Activated CD4-positive, alpha-beta T cell treated with anti-CD3 and anti-CD28 coated beads, Interleukin-2, amount 10 ng/mL, durations not matched to agents 24 days and 14 days (primary cell): Measurements from ENCODE around the gene PGGT1B. TPM values are rescaled to one million over a fixed set of nuclear protein-coding genes. Genes with fewer than 3 reads are reported as not detected.

ENCODE experiments used
- DNase-seq: peaks from one replicate; pipeline ENCODE4 v3.0.0; 2022
- H3K27ac Mint-ChIP-seq: one replicate; pipeline ENCODE4 v1.8.0; 2022; ENCODE audit warnings: mild to moderate bottlenecking, mixed read lengths
- H3K27me3 Mint-ChIP-seq: one replicate; pipeline ENCODE4 v1.8.0; 2022; ENCODE audit warnings: mixed read lengths
- H3K36me3 Mint-ChIP-seq: one replicate; pipeline ENCODE4 v1.8.0; 2022; ENCODE audit warnings: low read depth, mild to moderate bottlenecking, mixed read lengths
- H3K4me1 Mint-ChIP-seq: one replicate; pipeline ENCODE4 v1.8.0; 2021; ENCODE audit warnings: mixed read lengths
- H3K4me3 Mint-ChIP-seq: one replicate; pipeline ENCODE4 v1.8.0; 2022; ENCODE audit warnings: mild to moderate bottlenecking, moderate library complexity, mixed read lengths
- H3K9me3 Mint-ChIP-seq: one replicate; pipeline ENCODE4 v1.8.0; 2021; ENCODE audit warnings: mixed read lengths
- intact Hi-C: fragments of 100-400 bp; cut with micrococcal nuclease; formaldehyde crosslinking; loops from one replicate; pipeline ENCODE4 v1.15.1; 2023
- total RNA-seq: library from RNA; stranded (reverse); gene quantifications from 2 replicates; pipeline ENCODE4 v1.2.3, GENCODE V29; 2022

The PGGT1B gene
- total RNA-seq: 37.9 and 42.0 TPM in 2 replicates

DNA sequence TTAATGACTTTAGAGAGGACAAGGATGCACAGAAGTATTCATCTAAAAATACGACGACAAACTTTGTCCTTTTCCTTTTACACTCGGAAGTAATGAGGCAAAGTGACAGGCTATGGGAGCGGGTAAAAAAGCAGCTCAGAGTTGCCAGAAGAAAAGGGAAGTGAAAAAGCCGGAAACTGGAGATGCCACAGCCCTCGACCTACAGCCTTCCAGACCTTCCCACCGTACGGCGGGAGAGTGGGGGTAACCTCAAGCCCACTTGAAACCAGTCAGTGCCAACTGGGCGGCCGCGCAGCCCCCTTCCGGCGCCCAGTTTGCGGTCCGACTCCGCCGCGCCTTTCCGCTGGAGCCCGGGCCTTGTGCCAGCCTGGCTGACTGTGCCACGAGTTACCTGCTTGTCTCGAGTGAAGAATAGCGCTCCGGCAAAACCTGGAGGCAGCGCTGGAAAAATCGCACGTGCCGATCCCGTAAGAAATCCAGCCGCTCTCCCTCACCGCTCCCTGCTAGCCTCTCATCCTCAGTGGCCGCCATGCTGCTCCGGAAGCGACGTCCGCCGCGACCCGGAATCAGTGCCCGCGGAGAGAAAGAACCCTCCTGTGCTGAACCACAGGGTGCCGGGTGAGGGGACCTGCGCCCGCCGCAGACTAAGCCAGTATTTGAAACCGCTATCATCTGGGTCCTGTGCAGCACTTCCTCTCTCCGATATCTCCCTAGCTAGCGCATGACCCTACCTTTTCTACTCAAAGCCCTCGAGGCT is at the start of gene PGGT1B:
Gene PGGT1B (minus strand): TSS at position 557 of the 757 bp plus-strand sequence. CDS start 26 bp downstream, at position 531.
- intact Hi-C loops: loop anchor here (1.0 to 2.0 kb wide), 3 partner anchors 34 to 283 kb away; partner anchors contain the start of gene CCDC112
- peaks cover 3% of the 10 kb centered on the region for H3K9me3 Mint-ChIP-seq
- H3K4me3 Mint-ChIP-seq: peak within 1 kb of the TSS; percentile 96

DNA sequence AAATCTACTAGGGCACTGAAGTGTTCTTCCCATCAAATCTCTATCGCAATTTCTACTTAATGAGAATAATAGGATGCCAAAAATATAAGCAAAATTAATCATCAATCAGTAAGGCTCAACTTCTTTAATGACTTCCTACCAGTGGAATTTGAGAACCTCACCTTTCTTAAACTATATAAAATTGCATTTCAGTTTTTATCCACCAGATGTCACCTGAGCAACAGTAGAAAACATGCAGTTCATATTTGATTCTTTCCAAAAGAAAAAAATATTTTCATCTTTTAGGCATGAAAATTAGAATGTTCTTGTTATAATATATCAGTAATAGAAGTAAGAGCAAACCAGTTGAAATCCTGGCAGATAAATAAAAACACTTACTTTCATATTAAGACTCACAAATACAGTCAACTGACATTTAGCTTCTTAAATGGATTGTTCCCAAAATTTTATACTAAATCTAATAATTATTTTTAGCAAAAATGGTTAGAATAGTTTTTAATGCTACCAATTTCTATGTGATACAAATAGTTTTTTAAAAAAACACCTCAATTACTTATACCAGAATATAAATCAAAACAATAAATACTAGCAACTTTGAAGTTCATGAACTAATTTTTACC is 47.2 kb upstream of the PGGT1B start:
- no peak overlapping the region for H3K4me3 Mint-ChIP-seq
- no peak for DNase-seq
- H3K4me1 Mint-ChIP-seq: no peaks in the 10 kb centered on the region
- H3K9me3 Mint-ChIP-seq: no peaks in the 10 kb centered on the region
- H3K27me3 Mint-ChIP-seq: peaks cover 45% of the 10 kb centered on the region
- intact Hi-C loops: loop anchor here (1.0 to 5.0 kb wide), 4 partner anchors 264 to 757 kb away; no protein-coding TSS in a partner anchor
- H3K27ac Mint-ChIP-seq: no peak overlapping the region
- H3K36me3 Mint-ChIP-seq: no peaks in the 10 kb centered on the region

More for the DNA sequence above, at the start of gene PGGT1B:
- Mint-ChIP-seq H3K36me3 (peaks cover 16% of the 10 kb centered on the region), H3K27ac (peak within 1 kb of the TSS; percentile 88), H3K4me1 (peaks cover 36% of the 10 kb centered on the region), H3K27me3 (no peaks in the 10 kb centered on the region)
- DNase-seq: peak; percentile 91

DNA sequence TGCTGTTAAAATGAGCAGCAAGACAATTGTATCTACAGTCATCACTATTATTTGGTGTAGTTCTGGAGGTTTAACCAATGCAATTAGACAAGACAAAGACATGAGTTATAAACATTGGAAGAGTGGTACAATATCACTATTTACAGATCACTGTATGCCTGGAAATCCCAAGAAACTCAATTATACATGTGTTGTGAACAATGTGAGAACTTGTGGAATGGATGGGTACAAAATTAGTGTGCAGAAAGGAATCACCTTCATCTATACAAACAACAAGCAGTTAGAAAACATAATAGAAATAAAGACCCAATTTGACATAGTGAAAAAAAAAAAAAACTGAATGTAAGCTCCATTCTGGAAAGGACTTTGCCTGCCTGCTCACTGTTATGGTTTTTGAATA is 46.1 kb upstream of the PGGT1B start:
- Mint-ChIP-seq H3K9me3 (no peaks in the 10 kb centered on the region), H3K27ac (no peak overlapping the region), H3K4me1 (no peaks in the 10 kb centered on the region), H3K27me3 (peaks cover 48% of the 10 kb centered on the region), H3K36me3 (no peaks in the 10 kb centered on the region), H3K4me3 (no peak overlapping the region)
- intact Hi-C loops: loop anchor here (1.0 to 5.0 kb wide), 4 partner anchors 265 to 758 kb away; no protein-coding TSS in a partner anchor
- no peak for DNase-seq

GRCh38 chr5:115306011-115306536 is 43.4 kb upstream of the PGGT1B start:
- no peak overlapping the region for H3K4me3 Mint-ChIP-seq
- H3K27me3 Mint-ChIP-seq: peaks cover 55% of the 10 kb centered on the region
- no peak for DNase-seq
- H3K27ac Mint-ChIP-seq: no peak overlapping the region
- H3K36me3 Mint-ChIP-seq: no peaks in the 10 kb centered on the region
- no peaks in the 10 kb centered on the region for H3K9me3 Mint-ChIP-seq
- no peaks in the 10 kb centered on the region for H3K4me1 Mint-ChIP-seq
- intact Hi-C loops: loop anchor here (5.0 kb wide), 1 partner anchor 761 kb away; no protein-coding TSS in a partner anchor

DNA sequence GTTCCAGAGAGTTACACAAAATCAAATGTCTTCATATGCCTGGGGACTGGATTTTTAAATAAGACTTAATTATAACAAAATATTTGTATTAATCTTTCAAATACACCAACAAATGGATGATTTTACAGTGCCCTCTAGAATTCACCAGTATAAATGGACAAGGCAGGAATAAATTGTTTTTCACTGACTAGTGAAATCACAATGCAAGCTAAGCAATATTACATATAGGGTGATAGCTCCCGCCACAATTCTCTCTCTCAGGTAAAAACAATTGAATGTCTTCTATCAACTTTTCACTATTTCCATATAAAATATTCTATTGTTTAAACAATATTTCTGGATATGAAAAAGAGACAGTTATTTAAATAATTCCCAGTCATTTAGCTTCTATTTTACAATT is 41.8 kb upstream of the PGGT1B start:
- no peak for DNase-seq
- H3K4me1 Mint-ChIP-seq: no peaks in the 10 kb centered on the region
- H3K4me3 Mint-ChIP-seq: no peak overlapping the region
- intact Hi-C loops: no loop called here
- no peaks in the 10 kb centered on the region for H3K36me3 Mint-ChIP-seq
- no peaks in the 10 kb centered on the region for H3K9me3 Mint-ChIP-seq
- peaks cover 57% of the 10 kb centered on the region for H3K27me3 Mint-ChIP-seq
- H3K27ac Mint-ChIP-seq: no peak overlapping the region

DNA sequence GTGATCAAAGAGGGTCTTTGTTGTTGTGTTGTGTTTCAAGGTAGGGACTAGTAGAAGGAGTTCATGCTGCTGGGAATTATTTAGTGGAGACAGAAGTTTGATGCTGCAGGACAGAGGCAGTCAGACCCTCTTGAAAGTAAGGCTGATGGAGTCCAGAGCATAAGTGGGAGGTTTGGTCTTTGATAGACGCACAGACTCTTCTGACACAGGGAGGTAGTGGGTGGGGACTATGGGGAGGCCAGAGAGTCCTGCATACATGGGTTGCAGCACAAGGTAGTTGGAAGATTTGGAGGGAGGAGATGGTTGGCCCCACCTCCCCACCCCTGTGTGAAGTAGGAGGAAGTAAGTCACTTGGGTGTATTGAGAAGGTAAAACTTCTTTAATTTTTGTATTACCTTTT is 36.1 kb upstream of the PGGT1B start:
- no peak overlapping the region for H3K4me3 Mint-ChIP-seq
- no peaks in the 10 kb centered on the region for H3K36me3 Mint-ChIP-seq
- no peaks in the 10 kb centered on the region for H3K9me3 Mint-ChIP-seq
- intact Hi-C loops: loop anchor here (5.0 kb wide), 1 partner anchor 543 kb away; the partner anchor contains the start of genes AP3S1 and ATG12
- no peak for DNase-seq
- no peak overlapping the region for H3K27ac Mint-ChIP-seq
- H3K27me3 Mint-ChIP-seq: peaks cover 52% of the 10 kb centered on the region
- peaks cover 4% of the 10 kb centered on the region for H3K4me1 Mint-ChIP-seq

DNA sequence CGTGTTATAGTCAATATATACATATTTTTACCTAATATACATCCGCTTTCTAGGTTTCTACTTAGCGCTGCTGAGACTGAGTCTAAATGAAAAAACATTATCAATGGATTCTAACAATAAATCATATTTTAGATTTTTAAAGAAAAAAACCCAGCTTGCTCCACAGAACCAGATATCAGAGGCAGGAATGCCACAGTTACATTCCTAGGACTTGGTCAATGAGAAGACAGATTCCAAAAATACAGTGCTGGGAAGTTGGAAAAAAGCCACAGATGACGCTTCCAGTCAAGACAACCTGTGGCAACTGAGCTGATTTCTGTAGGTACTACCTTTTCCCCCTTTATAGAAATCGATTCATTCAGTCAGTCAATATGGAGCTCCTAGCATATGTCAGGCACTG is 34.4 kb upstream of the PGGT1B start:
- intact Hi-C loops: loop anchor here (2.0 to 5.0 kb wide), 2 partner anchors 34 to 545 kb away; partner anchors contain the start of genes AP3S1, ATG12 and PGGT1B
- DNase-seq: no peak
- H3K36me3 Mint-ChIP-seq: no peaks in the 10 kb centered on the region
- peaks cover 4% of the 10 kb centered on the region for H3K4me1 Mint-ChIP-seq
- peaks cover 56% of the 10 kb centered on the region for H3K27me3 Mint-ChIP-seq
- peaks cover 2% of the 10 kb centered on the region for H3K9me3 Mint-ChIP-seq
- no peak overlapping the region for H3K4me3 Mint-ChIP-seq
- H3K27ac Mint-ChIP-seq: no peak overlapping the region

- H3K27me3 Mint-ChIP-seq: peaks cover 59% of the 10 kb centered on the region
- H3K4me1 Mint-ChIP-seq: peaks cover 4% of the 10 kb centered on the region
- H3K4me3 Mint-ChIP-seq: peak within 1 kb of the TSS; percentile 85
- no peak within 1 kb of the TSS for H3K27ac Mint-ChIP-seq
- DNase-seq: peak; percentile 87
- peaks cover 6% of the 10 kb centered on the region for H3K9me3 Mint-ChIP-seq
- H3K36me3 Mint-ChIP-seq: no peaks in the 10 kb centered on the region
- intact Hi-C loops: loop anchor here (1.0 to 5.0 kb wide), 4 partner anchors 34 to 546 kb away; partner anchors contain the start of genes AP3S1, ATG12, FEM1C and PGGT1B
Observed at GRCh38 chr5:115296124-115297022, 33.7 kb upstream of the PGGT1B start, which contains the start of gene CCDC112. TSS of gene CCDC112 (minus strand) at chr5:115296654. CDS start at chr5:115296543, 111 bp downstream.

- DNase-seq: no peak
- intact Hi-C loops: loop anchor here (1.0 to 5.0 kb wide), 4 partner anchors 33 to 547 kb away; partner anchors contain the start of genes AP3S1, ATG12, FEM1C and PGGT1B
- Mint-ChIP-seq H3K27ac (no peak overlapping the region), H3K27me3 (peaks cover 57% of the 10 kb centered on the region), H3K9me3 (peaks cover 6% of the 10 kb centered on the region), H3K36me3 (no peaks in the 10 kb centered on the region), H3K4me1 (peaks cover 4% of the 10 kb centered on the region), H3K4me3 (peak overlapping the region; percentile 85)
Observed at GRCh38 chr5:115295777-115296123, 33.1 kb upstream of the PGGT1B start.

DNA sequence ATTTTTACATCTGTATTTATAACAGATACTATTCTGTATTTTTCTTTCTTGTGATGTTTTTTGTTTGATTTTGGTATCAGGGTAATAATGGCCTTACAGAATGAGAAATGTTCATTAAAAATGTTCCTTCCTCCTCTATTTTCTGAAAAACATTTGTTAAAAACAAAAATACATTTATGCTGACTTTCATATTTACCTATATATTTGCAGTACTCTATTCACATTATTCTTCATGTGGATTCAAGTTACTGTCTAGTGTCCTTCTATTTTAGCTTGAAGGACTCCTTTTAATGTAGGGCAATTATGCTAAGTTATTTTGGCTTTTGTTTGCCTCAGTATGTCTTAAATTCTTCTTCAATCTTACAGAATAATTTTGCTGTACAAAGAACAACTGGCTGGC is 28.7 kb upstream of the PGGT1B start:
- Mint-ChIP-seq H3K27me3 (peaks cover 46% of the 10 kb centered on the region), H3K27ac (no peak overlapping the region), H3K4me1 (peaks cover 4% of the 10 kb centered on the region), H3K4me3 (no peak overlapping the region), H3K9me3 (peaks cover 9% of the 10 kb centered on the region), H3K36me3 (no peaks in the 10 kb centered on the region)
- DNase-seq: no peak
- intact Hi-C loops: no loop called here

- peaks cover 9% of the 10 kb centered on the region for H3K9me3 Mint-ChIP-seq
- H3K4me1 Mint-ChIP-seq: no peaks in the 10 kb centered on the region
- no peak overlapping the region for H3K4me3 Mint-ChIP-seq
- intact Hi-C loops: no loop called here
- H3K36me3 Mint-ChIP-seq: no peaks in the 10 kb centered on the region
- DNase-seq: no peak
- H3K27ac Mint-ChIP-seq: no peak overlapping the region
- peaks cover 41% of the 10 kb centered on the region for H3K27me3 Mint-ChIP-seq
Observed at GRCh38 chr5:115289104-115289503, 26.4 kb upstream of the PGGT1B start.

- Mint-ChIP-seq H3K4me3 (no peak overlapping the region), H3K27me3 (peaks cover 13% of the 10 kb centered on the region), H3K4me1 (no peaks in the 10 kb centered on the region), H3K36me3 (no peaks in the 10 kb centered on the region), H3K27ac (no peak overlapping the region), H3K9me3 (no peaks in the 10 kb centered on the region)
- intact Hi-C loops: no loop called here
- no peak for DNase-seq
Observed at GRCh38 chr5:115284021-115284420, 21.3 kb upstream of the PGGT1B start.

DNA sequence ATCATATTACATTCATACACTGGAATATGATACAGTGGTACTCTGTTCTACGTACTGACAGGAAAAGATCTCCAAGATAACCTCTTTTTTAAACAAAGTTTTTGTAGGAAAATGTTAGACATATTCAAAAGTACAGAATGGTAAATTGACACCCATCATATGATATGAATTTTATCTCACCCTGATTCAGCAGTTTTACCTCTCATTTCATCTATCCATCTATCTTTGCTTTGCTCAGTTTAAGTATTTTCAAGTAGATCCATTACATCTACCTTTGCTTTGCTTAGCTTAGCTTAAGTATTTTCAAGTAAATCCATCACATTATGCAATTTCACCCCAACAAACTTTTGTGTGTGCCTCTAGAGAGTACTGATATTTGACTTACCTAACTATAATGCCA is 19.5 kb upstream of the PGGT1B start:
- H3K4me1 Mint-ChIP-seq: no peaks in the 10 kb centered on the region
- intact Hi-C loops: no loop called here
- H3K4me3 Mint-ChIP-seq: no peak overlapping the region
- DNase-seq: no peak
- peaks cover 11% of the 10 kb centered on the region for H3K27me3 Mint-ChIP-seq
- no peaks in the 10 kb centered on the region for H3K9me3 Mint-ChIP-seq
- no peaks in the 10 kb centered on the region for H3K36me3 Mint-ChIP-seq
- H3K27ac Mint-ChIP-seq: no peak overlapping the region
